ENCODE measurements around the gene PANX2. TPM values are rescaled to one million over a fixed set of nuclear protein-coding genes. Genes with fewer than 3 reads are reported as not detected.

PANX2 gene
- total and polyA plus RNA-seq, 2 of the 13 experiments (the other 11 are each of a cell fraction or from before 2014, with no cell fraction given): 0.15 to 1.1 TPM

DNA sequence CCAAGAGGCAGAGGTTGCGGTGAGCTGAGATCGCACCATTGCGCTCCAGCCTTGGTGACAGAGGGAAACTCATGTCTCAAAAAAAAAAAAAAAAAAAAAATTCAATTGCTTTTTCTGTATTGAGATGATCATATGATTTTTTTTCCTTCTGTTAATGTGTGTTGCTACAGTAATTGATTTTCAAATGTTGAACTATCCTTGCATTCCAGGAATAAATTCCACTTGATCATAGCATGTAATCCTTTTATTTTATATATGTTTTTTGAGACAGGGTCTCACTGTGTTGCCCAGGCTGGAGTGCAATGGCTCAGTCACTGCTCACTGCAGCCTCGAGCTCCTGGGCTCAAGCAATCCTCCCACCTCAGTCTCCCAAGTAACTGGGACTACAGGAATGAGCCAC lies 47.4 kb upstream of the PANX2 start (continued):
- TF ChIP-seq, protein P1, sequence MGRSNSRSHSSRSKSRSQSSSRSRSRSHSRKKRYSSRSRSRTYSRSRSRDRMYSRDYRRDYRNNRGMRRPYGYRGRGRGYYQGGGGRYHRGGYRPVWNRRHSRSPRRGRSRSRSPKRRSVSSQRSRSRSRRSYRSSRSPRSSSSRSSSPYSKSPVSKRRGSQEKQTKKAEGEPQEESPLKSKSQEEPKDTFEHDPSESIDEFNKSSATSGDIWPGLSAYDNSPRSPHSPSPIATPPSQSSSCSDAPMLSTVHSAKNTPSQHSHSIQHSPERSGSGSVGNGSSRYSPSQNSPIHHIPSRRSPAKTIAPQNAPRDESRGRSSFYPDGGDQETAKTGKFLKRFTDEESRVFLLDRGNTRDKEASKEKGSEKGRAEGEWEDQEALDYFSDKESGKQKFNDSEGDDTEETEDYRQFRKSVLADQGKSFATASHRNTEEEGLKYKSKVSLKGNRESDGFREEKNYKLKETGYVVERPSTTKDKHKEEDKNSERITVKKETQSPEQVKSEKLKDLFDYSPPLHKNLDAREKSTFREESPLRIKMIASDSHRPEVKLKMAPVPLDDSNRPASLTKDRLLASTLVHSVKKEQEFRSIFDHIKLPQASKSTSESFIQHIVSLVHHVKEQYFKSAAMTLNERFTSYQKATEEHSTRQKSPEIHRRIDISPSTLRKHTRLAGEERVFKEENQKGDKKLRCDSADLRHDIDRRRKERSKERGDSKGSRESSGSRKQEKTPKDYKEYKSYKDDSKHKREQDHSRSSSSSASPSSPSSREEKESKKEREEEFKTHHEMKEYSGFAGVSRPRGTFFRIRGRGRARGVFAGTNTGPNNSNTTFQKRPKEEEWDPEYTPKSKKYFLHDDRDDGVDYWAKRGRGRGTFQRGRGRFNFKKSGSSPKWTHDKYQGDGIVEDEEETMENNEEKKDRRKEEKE (IDR thresholded peaks at IDR 0.05): no peak
- TF ChIP-seq ESRRA (CRISPR knock-in tag; IDR thresholded peaks at IDR 0.05; ENCODE audit: low read depth): no peak
- no peak for TF ChIP-seq ZBTB43 (CRISPR knock-in tag; conservative IDR thresholded peaks at IDR 0.05)
- no peak for TF ChIP-seq DDIT3 (CRISPR knock-in tag; IDR thresholded peaks at IDR 0.05)
- no peak for TF ChIP-seq ZNF530 (CRISPR knock-in tag; IDR thresholded peaks at IDR 0.05; ENCODE audit: low read depth)
- TF ChIP-seq ZNF333 (CRISPR knock-in tag; IDR thresholded peaks at IDR 0.05; ENCODE audit: borderline replicate concordance): no peak
- TF ChIP-seq BRD4 (CRISPR knock-in tag; IDR thresholded peaks at IDR 0.05): no peak
- TF ChIP-seq ZNF263 (CRISPR knock-in tag; IDR thresholded peaks at IDR 0.05): no peak
- no peak for TF ChIP-seq NCOA5 (CRISPR knock-in tag; IDR thresholded peaks at IDR 0.05)
- no peak for TF ChIP-seq ZNF484 (CRISPR knock-in tag; IDR thresholded peaks at IDR 0.05; ENCODE audit: borderline replicate concordance, low read depth)
- no peak for TF ChIP-seq EED (CRISPR knock-in tag; IDR thresholded peaks at IDR 0.05)
- no peak for TF ChIP-seq CEBPG (CRISPR knock-in tag; IDR thresholded peaks at IDR 0.05)

Data from HepG2 (cell line).